NCI-H82 treated with DMSO at 0.1 percent for 48 hours (cell line): ENCODE data around the gene IL22RA1.

Experiments
- DNase-seq: peaks from one replicate; lab custom pipeline; 2025; ENCODE audit not compliant: unreplicated experiment; lab: John Stamatoyannopoulos, UW

IL22RA1 gene, protein sequence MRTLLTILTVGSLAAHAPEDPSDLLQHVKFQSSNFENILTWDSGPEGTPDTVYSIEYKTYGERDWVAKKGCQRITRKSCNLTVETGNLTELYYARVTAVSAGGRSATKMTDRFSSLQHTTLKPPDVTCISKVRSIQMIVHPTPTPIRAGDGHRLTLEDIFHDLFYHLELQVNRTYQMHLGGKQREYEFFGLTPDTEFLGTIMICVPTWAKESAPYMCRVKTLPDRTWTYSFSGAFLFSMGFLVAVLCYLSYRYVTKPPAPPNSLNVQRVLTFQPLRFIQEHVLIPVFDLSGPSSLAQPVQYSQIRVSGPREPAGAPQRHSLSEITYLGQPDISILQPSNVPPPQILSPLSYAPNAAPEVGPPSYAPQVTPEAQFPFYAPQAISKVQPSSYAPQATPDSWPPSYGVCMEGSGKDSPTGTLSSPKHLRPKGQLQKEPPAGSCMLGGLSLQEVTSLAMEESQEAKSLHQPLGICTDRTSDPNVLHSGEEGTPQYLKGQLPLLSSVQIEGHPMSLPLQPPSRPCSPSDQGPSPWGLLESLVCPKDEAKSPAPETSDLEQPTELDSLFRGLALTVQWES

DNA sequence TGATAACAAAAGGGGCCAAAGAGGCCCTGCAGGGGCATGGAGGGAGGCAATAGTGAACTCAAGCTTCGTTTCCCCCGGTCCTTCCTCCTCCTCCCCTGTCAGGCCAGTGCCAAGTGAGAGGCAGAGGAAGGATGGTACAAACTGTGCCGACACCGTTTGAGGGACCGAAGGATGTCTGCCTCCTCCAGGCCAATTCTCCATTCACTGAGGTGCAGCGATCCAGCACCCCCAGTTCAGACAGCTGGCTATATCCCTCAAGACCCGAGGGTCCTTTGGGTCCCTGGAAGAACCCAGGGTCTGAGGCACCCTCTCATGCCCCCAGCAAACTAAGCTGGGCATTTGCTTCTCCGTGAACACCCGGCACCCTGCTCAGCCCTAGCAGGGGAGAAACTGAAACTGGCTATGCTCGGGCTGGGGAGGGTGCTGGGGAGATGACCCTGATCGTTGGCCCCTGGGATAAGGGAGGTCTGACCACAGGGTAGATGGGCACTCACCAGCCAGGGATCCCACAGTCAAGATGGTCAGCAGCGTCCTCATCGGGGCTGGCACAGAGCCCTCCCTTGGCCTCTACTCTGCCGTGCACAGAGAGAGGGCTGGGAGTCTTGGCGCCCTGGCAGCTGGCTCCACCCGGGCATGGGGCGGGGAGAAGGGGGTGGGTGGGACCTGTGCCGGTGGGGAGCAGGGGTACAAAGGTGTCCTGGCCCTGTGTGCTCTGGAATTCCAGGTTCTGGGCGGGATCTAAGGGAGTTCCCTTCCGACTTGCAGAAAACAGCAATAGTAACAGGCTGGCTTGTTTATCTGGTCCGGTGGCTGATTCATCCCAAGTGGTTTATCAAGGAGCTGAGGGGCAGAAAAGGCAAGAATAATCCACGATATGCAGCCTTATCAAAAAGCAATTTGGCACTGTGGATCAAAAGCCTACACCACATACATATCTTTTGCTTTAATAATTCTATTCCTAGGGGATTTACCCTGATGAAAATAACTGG, at the start of gene IL22RA1:
Gene IL22RA1 (minus strand): TSS at position 595 of the 989 bp plus-strand sequence. CDS start 58 bp downstream, at position 537.
- DNase-seq = no peak

DNA sequence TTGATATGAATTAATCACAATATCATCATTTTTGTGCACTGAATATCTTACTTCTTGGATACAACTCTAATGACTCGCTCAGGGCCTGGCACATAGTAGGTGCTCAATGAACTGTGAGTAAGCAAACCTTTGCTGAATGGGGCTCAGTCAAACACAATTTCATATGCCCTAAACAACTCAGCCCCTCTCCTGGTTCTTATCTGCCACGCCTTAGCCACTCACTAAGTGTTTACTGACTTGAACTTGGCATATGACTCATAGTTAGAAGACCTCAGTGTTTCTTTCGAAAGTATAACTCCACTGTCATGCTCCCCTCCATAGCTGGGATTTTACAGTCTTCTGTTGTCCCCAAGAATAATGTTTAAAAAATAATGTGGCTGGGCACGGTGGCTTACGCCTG, 48.9 kb upstream of the IL22RA1 start:
- DNase-seq = no peak

DNA sequence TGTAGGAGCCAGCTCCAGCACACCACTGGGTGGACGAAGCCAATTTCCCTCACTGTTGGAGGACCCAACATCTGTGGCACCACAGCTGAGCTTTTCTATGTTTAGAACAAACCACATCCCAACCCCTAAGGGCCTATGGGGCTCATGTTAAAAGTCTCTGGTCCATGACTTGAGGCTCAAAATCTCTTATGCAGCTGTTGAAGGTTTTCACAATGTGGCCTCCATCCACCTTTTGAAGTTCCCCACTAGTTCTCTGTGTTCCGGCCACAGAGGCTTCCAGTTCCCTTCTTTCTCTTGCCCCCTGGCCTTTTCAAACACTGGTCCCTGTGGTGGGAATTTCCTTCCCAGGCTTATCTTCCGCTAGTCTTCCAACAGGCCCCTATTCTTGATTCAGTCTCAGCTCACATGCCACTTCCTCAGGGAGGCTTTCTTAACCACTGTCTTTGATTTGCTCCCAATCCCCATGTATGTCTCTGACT, 48.1 kb upstream of the IL22RA1 start:
- DNase-seq = no peak

DNA sequence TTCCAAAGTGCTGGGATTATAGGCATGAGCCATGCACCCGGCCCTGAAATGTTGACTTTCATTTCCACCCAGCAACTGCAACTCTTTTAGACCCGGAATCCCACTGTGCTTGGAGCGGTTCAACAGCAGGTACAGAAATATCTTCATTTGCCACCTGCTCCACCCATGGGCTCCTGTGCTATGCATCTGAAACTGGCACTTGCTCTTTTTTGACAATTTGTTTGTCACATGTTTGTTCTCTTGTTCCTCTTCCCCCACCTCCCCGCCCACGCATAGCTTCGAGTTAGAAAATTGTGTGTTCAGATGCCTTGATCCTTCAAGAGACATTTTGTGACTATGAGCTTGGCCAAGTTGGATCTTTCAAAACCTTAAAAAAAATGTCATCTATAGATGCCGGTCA, 46.6 kb upstream of the IL22RA1 start:
- no peak for DNase-seq

DNA sequence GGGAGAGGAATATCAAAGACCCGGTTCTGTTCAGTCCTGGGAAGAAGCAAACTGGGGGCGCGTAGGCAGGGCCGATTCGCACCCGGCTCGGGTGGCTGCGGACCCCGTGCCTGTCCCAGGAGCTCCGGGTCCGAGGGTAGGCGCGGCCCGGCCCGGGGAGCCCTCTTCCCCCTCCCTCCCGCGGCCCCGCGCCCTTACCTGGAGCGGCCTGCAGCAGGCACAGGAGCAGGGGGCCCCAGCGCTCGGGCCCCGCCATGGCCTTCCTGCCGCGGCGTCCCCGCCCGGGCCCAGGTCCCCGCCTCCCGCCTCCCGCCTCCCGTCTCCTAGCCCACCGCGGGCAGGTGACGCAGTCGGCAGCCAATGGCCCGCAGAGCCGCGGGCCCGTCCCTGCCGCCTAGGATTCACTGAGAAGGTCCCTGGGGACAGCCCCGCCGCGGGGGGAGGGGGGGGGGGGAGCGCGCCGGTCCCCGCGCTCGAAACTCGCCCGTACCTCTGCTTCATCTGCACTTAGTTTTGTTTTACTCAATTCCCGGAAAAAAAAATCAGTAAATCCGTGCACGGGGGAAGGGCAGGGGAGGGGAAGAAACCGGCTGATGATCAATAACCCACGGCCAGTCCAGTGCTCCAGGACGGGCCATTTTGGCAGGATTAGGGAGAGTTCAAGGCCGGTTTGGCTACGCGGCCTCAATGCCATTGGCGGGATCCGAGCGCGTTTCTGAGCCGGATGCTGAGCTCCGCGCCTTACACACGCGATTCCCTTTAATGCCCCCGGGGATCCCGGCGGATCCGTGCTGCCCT, 44.3 kb upstream of the IL22RA1 start, which contains the start of gene IFNLR1:
Gene IFNLR1 (minus strand): TSS at position 297 of the 798 bp plus-strand sequence. CDS start 41 bp downstream, at position 256.
- peak; percentile 47 for DNase-seq

DNA sequence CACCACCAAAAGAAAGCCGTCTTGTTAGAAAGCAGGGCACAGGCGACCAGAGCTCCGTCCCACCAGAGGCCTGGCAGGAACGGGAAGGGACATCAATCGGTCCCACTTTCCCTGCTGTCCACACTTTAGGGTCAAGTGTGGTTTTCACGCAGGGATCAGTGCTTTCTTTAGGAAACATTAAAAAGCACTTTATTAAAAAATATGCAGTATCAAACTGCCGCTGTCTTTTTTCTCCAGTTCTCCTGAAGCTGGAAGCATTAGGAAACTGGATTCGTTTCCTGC, 43.7 kb upstream of the IL22RA1 start:
- DNase-seq = no peak

DNA sequence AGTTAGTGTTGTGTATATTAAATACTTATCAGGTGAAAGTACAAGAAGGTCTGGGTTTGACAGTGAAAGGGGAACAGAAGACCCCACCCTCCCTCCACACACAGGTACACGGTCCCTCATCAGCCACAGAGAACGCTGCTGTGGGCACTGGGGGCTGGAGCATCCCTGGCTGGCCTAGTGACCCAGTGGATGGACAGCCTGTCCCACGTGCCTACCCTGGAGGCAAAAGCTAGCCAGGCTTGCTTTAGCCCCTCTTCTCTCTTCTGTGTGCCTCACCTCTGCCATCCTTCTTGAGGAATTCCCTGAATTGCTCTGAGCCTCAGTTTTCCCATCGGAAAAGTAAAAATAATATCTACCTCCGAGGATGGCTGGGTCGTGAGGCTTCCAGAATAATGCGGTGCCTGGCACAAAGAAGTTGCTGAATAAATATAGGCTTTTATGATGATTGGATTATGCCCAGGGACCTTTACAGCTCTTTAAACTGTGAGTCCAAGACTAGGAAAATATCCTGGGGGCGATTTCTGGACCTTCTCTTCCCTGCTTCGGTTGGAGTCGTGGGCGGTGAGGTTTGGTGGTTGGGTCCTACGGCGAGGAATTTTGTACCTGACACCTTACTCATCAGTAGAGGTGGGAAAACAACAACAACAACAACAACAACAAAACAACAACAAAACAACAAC, 43.2 kb upstream of the IL22RA1 start:
- DNase-seq = no peak

DNA sequence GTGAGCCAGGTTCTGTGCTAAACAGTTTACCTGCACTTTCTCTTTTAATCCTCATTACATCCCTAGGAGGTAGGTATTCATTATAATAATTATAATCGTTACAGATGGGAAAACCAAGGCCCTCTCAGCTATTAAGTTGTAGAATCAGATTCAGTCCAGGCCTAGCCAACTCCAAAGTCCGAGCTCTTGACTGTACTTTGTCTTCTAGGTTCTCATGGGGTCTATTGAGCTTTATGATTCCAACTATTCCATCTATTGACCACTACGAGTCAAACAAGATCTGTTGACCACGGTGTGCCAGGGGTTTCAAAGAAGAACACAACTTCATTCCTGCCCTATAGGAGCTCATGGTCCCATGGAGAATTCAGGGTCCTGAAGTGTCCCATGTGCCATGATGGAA, 42.1 kb upstream of the IL22RA1 start:
- DNase-seq = no peak

DNA sequence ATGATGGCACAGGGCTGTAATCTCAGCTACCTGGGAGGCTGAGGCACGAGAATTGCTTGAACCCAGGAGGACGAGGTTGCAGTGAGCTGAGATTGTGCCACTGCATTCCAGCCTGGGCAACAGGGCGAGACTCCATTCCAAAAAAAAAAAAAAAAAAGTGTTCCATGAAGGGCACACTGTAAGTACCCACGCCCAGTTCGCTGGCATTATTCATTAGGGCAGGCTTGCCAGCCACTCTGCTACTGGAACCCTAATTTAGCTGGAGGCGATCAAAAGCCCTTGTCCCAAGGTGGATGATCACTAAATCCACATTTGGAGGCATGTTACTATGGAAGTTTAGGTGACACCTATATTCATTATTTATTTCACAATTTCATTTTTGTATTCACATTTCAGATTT, 39.1 kb upstream of the IL22RA1 start:
- DNase-seq = no peak

DNA sequence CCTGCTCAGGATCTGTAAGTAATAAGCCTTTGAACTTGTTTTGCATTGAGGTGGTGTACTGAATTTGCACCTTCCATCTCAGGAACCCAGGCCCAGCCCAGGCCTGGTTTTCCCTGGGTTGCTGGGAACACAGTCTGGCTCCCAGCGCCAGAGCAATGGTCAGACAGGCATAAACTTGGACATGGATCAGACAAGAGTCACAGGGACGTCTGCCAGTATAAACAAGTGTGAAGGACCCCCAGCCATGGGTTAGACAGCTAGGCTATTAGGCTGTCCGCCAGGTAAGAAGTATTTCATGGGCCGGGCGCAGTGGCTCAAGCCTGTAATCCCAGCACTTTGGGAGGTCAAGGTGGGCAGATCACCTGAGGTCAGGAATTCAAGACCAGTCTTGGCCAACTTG, 38.7 kb upstream of the IL22RA1 start:
- no peak for DNase-seq

DNA sequence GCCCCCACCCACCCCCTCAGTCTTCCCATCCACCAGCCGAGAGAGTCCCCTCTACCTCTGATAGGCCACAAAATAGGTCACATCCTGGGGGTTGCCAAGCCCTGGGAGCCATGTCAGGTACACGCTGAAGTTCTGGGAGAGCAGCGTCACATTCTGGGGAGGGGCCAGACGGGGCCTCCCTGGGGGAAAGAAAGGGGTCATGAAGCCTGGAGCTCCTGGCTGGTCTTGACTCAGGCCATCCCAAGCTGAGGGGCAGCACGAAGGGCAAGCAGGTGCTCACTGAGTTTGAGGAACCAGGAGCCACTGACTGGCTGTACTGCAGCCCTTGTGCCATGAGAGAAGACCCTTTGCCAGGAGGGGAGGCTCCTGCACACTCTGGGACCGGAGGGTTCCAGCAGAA, 37.7 kb upstream of the IL22RA1 start:
- DNase-seq = no peak

DNA sequence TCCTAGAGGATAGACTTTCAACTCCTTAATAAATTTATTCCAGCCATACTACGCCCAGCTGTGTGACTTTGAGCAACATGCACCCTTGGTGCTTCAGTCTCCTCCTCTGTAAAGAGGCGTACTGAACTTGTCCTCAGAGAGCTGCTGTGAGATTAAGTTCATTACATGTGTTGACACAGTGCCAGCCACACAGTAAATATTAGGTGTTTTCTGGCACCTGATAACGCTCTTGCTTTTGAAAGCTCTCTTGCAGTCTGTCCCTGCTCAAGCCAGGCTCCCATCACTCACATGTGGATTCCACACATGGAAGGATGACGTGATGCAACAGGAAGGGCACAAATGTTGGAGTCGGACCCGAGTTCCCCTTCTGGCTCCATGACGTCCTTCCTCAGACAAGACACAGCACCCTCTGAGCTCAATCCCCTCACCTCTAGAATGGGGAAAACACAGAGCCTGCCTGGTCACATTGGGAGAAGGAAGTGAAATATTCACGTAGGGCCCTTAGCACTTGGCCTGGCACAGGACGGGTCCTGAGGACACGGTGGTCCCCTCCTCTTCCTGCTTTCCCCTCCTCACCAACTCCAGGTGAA, 36.4 kb upstream of the IL22RA1 start:
- no peak for DNase-seq

DNA sequence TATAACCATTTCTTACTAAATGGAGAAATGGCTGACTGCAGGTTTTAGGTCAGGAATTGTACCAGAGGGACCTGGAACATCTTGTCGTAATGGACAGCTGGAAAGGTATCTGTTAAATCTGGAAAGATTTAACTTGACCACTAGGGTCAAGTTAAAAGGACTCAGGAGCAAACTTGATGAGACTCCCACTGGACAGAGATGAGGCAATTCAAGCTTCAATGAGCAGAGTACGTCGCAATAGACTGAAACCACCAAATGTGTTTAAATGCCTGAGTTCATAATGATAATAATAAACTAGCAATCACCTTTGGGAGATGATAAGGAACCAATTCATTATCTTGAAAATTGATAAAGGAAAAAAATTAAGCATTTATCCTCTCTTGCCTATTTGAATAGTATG, 35.5 kb upstream of the IL22RA1 start:
- DNase-seq = no peak

DNA sequence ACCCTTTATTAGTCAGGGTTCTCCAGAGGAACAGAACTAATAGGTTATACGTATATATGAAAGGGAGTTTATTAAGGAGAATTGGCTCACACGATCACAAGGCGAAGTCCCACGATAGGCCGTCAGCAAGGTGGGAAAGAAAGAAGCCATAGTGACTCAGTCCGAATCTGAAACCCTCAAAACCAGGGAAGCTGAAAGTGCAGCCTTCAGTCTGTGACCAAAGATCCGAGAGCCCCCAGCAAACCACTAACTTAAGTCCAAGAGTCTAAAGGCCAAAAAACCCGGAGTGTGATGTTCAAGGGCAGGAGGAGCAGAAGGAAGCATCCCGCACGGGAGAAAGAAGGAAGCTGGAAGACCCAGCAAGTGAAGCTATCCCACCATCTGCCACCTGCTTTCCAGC, 34.2 kb upstream of the IL22RA1 start:
- no peak for DNase-seq

DNA sequence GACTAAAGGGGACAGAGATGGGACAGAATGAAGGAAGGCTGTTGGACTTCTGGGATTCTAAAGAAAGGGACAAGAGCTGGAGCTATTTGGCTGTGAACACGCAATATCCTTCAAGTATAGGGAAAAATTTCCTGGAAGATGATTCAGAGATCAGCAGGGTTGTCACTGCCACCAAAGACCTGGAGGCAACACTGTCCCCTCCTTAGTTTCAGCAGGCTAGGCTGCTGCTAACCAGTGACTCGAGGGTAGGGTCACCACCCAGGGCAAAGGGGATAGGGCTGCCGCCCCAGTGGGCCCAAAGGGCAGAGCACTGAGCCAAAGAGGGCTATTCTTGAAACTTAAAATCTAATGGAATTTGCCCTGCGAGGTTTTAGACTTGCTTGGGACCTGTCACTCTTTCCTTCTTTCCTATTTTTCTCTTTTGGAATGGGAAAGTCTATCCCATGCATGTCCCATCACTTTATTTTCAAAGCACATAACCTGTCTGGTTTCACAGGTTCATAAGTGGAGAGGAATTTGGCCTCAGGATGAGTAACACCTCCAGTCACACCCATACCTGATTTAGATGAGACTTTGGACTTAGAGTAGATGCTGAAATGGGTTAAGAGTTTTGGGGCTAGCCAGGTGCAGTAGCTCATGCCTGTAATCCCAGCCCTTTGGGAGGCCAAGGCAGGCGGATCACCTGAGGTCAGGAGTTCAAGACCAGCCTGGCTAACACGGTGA, 32.3 kb upstream of the IL22RA1 start:
- no peak for DNase-seq

DNA sequence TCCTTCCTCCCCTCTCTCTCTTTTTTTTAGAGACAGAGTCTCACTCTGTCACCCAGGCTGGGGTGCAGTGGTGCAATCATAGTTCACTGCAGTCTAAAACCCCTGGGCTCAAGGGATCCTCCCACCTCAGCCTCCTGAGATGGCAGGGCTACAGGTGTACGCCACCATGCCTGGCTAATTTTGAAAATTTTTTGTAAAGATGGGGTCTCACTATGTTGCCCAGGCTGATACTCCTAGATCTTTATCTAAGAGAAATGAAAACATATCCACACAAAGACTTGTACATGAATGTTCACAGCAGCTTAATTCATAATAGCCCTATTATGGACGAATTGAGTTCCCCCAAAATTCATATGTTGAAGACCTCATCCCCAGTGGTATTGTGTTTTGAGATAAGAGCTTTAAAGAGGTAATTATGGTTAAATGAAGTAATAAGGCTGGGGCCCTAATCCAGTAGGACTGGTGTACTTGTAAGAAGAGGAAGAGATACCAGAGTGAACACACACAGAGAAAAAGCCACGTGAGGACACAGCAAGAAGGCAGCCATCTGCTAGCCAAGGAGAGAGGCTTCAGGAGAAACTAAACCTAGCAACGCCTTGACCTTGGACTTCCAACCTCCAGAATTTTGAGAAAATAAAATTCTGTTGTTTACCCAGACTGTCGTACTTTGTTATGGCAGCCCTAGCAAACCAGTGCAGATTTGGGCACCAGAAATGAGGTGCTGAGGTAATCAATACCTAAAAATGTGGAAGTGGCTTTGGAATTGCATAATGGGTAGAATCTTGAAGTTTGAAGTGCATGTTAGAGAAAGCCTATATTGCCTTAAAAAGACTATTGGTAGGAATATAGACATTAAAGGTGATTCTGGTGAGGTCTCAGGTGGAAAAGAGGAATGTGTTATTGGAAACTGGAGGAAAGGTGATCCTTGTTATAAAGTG, 31.0 kb upstream of the IL22RA1 start:
- DNase-seq = no peak

DNA sequence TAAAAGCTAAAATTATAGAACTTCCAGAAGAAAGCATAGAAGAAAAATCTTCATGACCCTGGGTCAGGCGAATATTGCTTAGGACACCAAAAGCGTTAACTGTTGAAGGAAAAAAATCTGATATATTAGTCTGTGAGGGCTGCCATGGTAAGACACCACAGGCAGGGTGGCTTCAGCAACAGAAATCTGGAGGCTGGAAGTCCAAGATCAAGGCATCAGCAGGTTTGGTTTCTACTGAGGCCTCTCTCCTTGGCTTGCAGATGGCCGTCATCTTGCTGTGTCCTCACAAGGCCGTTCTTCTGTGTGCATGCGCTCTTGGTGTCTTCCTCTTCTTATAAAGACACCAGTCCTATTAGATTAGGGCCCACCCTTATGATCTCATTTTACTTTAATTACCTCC, 29.7 kb upstream of the IL22RA1 start:
- no peak for DNase-seq

DNA sequence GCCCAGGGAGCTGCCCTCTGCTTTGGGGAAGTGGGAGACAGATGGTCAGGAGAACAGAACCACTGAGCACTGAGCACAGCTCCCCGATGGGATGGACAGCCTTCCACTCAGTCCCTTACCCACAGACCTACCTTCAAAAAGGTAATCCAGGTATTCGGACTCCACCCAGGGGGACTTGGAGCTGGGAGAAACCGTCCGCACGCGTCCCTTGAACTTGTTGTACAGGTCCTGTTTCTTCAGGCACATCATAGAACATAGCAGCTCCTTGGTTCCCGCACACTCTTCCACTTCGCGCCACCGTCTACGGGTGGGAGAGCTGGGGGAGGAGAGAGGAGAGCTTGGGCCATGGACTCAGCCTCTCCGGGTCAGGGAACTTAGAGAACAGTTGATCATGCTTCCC, 26.3 kb upstream of the IL22RA1 start:
- no peak for DNase-seq
